Endodermal cell (in vitro differentiated cells): ENCODE measurements around the gene DNAH11. TPM values are rescaled to one million over a fixed set of nuclear protein-coding genes. Genes with fewer than 3 reads are reported as not detected.

Experiments used
- DNase-seq: peaks from one replicate; pipeline ENCODE4 v3.0.0-alpha.2; 2017
- H3K27ac ChIP-seq: 2 replicates; pipeline ENCODE4 v1.5.1; 2013; ENCODE audit warnings: mild to moderate bottlenecking, low read depth, low read length, moderate library complexity
- H3K27me3 ChIP-seq: 2 replicates; pipeline ENCODE4 v1.6.1; 2013; ENCODE audit warnings: mild to moderate bottlenecking, low read length, moderate library complexity; ENCODE audit not compliant: insufficient read depth, control insufficient read depth, poor library complexity, severe bottlenecking
- H3K36me3 ChIP-seq: 2 replicates; pipeline ENCODE4 v1.7.0; 2013; ENCODE audit warnings: mild to moderate bottlenecking, low read length, moderate library complexity; ENCODE audit not compliant: control insufficient read depth, insufficient read depth
- H3K4me1 ChIP-seq: one replicate; pipeline ENCODE4 v1.7.0; 2013; ENCODE audit warnings: low read length; ENCODE audit not compliant: control insufficient read depth, insufficient read depth
- H3K4me3 ChIP-seq: 2 replicates; pipeline ENCODE4 v1.5.1; 2013; ENCODE audit warnings: mild to moderate bottlenecking, low read length, moderate library complexity
- H3K9ac ChIP-seq: 2 replicates; pipeline ENCODE4 v1.6.1; 2013; ENCODE audit warnings: mild to moderate bottlenecking, low read length, moderate library complexity; ENCODE audit not compliant: poor library complexity, severe bottlenecking; ENCODE audit errors: extremely low read depth
- H3K9me3 ChIP-seq: 2 replicates; pipeline ENCODE4 v1.6.1; 2013; ENCODE audit warnings: mild to moderate bottlenecking, low read length, moderate library complexity; ENCODE audit not compliant: control insufficient read depth
- H3K27ac Mint-ChIP-seq: 2 replicates; pipeline ENCODE4 v1.8.0; 2020; ENCODE audit warnings: mixed read lengths
- H3K27me3 Mint-ChIP-seq: 2 replicates; pipeline ENCODE4 v1.8.0; 2021; ENCODE audit warnings: mild to moderate bottlenecking, mixed read lengths; ENCODE audit not compliant: insufficient read depth
- H3K36me3 Mint-ChIP-seq: 2 replicates; pipeline ENCODE4 v1.8.0; 2020; ENCODE audit warnings: low read depth, mixed read lengths
- H3K4me1 Mint-ChIP-seq: 2 replicates; pipeline ENCODE4 v1.8.0; 2020; ENCODE audit warnings: mixed read lengths
- H3K4me3 Mint-ChIP-seq: 2 replicates; pipeline ENCODE4 v1.8.0; 2020; ENCODE audit warnings: mild to moderate bottlenecking, moderate library complexity, mixed read lengths
- H3K9me3 Mint-ChIP-seq: 2 replicates; pipeline ENCODE4 v1.8.0; 2020; ENCODE audit warnings: mild to moderate bottlenecking, mixed read lengths
- WGBS, 2 experiments: methylation state at CpG; one replicate each; pipeline versions ENCODE4 v1.1.5 to v1.1.7; 2013; ENCODE audit warnings: missing lambda C conversion rate in 2 of 2, mixed read lengths in 1 of 2; ENCODE audit not compliant: insufficient coverage in 1 of 2, insufficient read length in 1 of 2; 5-methylcytosine and 5-hydroxymethylcytosine counted together
- total RNA-seq, 2 donors: library from RNA; stranded (reverse); fragmentation: NEBNext Ultra II Directional in 1 of 2; extraction: Animal tissue kit (Norgen Biotek cat#: 25700) in 1 of 2; gene quantifications; 2 replicates in 1 of 2; 3 replicates in 1 of 2; pipeline ENCODE4 v1.2.1, GENCODE V29; 2021
- TF ChIP-seq, protein P1 (sequence below): fragments of 200-600 bp; sonication (generic); conservative IDR thresholded peaks from 2 replicates; pipeline ENCODE4 v1.5.0; 2021; ENCODE audit warnings: antibody characterized with exemption, mild to moderate bottlenecking

DNAH11 gene
- total RNA-seq, 2 donors from 2014 or later, result 0.80 to 0.99 TPM

DNA sequence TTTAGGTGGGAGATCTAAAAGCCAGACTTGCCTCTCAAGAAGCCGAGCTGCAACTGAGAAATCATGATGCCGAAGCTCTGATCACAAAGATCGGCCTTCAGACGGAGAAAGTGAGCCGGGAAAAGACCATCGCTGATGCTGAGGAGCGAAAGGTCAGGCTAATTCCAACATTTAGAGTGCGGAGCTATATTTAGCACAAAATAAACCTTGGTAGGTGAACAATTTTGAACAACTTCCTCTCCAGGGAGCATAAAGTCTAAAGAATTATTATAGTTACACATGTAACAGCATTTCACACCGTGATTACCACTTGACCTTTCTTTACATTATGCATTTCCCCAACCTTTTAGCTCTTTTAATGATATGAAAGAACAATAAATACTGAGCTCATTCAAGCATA, 236.1 kb downstream of the DNAH11 start:
- no peak for DNase-seq
- Histone ChIP-seq H3K4me1 (peaks cover 6% of the 10 kb centered on the region), H3K9me3 (no peaks in the 10 kb centered on the region), H3K9ac (no peak overlapping the region), H3K4me3 (no peak overlapping the region), H3K27me3 (peaks cover 90% of the 10 kb centered on the region), H3K27ac (no peak overlapping the region), H3K36me3 (no peaks in the 10 kb centered on the region)
- TF ChIP-seq, protein P1, sequence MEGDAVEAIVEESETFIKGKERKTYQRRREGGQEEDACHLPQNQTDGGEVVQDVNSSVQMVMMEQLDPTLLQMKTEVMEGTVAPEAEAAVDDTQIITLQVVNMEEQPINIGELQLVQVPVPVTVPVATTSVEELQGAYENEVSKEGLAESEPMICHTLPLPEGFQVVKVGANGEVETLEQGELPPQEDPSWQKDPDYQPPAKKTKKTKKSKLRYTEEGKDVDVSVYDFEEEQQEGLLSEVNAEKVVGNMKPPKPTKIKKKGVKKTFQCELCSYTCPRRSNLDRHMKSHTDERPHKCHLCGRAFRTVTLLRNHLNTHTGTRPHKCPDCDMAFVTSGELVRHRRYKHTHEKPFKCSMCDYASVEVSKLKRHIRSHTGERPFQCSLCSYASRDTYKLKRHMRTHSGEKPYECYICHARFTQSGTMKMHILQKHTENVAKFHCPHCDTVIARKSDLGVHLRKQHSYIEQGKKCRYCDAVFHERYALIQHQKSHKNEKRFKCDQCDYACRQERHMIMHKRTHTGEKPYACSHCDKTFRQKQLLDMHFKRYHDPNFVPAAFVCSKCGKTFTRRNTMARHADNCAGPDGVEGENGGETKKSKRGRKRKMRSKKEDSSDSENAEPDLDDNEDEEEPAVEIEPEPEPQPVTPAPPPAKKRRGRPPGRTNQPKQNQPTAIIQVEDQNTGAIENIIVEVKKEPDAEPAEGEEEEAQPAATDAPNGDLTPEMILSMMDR, result no peak
- H3K9me3 Mint-ChIP-seq, result no peaks in the 10 kb centered on the region
- H3K27me3 Mint-ChIP-seq, result peaks cover 80% of the 10 kb centered on the region
- 93 to 100% methylated on average over 3 to 9 of the region's 9 CpGs for WGBS, 2 experiments
- H3K4me3 Mint-ChIP-seq, result no peak overlapping the region
- H3K4me1 Mint-ChIP-seq, result peaks cover 8% of the 10 kb centered on the region
- H3K27ac Mint-ChIP-seq, result no peak overlapping the region
- H3K36me3 Mint-ChIP-seq, result no peaks in the 10 kb centered on the region

DNA sequence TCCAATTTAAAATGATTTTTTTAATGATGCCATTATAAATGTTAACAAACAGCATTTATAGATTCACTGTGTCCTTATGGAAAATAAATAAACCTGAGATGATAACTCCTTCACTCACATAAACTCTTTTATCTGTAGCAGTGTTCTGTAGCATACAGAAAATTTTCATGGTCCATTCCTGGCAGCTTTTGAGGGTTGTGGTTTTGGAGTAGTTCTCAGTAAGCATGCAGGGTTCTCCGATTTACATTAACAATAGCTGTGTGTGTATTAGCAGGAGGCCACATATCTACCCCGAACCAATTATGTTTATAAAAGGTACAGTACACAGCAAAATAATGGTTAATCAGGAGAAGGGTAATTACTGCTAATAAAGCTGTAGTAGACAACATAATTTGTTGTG, 240.2 kb downstream of the DNAH11 start:
- 95% methylated on average over 2 of the region's 2 CpGs; no CpG with 5 or more reads in 1 of the 2 experiments for WGBS, 2 experiments
- TF ChIP-seq, protein P1, result no peak

DNA sequence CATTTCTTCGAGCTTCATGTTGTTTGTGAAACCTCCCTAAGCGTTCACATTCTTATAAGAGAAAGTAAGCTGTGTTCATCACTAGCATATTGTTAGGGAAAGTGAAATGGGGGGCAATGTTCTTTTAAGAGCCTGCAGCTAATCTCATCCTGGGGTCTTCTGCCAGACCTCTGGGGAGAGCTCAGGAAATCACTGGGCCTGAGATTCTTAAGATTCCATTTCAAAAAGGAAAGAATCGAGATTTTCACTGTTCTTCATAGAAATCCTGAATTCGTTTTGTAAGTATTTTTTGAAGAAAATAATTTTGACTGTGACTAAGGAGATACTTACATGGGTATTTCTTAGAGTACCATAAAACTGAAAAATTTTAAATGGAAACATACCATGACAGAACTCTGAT, 242.2 kb downstream of the DNAH11 start:
- no peaks in the 10 kb centered on the region for H3K4me1 Mint-ChIP-seq
- Histone ChIP-seq H3K36me3 (no peaks in the 10 kb centered on the region), H3K4me3 (no peak overlapping the region), H3K27me3 (peaks cover 61% of the 10 kb centered on the region), H3K9ac (no peak overlapping the region), H3K27ac (no peak overlapping the region), H3K9me3 (no peaks in the 10 kb centered on the region), H3K4me1 (no peaks in the 10 kb centered on the region)
- no peaks in the 10 kb centered on the region for H3K36me3 Mint-ChIP-seq
- H3K27me3 Mint-ChIP-seq, result peaks cover 35% of the 10 kb centered on the region
- no peak for DNase-seq
- H3K27ac Mint-ChIP-seq, result no peak overlapping the region
- TF ChIP-seq, protein P1, result no peak
- H3K4me3 Mint-ChIP-seq, result no peak overlapping the region
- 83 to 85% methylated on average over 3 to 4 of the region's 4 CpGs for WGBS, 2 experiments
- no peaks in the 10 kb centered on the region for H3K9me3 Mint-ChIP-seq

More for the DNA sequence above, 240.2 kb downstream of the DNAH11 start:
- no peaks in the 10 kb centered on the region for H3K4me1 ChIP-seq
- Mint-ChIP-seq H3K36me3 (no peaks in the 10 kb centered on the region), H3K27ac (no peak overlapping the region), H3K4me1 (no peaks in the 10 kb centered on the region), H3K4me3 (no peak overlapping the region), H3K9me3 (no peaks in the 10 kb centered on the region), H3K27me3 (peaks cover 48% of the 10 kb centered on the region)
- no peak overlapping the region for H3K9ac ChIP-seq
- H3K9me3 ChIP-seq, result no peaks in the 10 kb centered on the region
- peaks cover 75% of the 10 kb centered on the region for H3K27me3 ChIP-seq
- no peak for DNase-seq
- no peak overlapping the region for H3K27ac ChIP-seq
- no peak overlapping the region for H3K4me3 ChIP-seq
- H3K36me3 ChIP-seq, result no peaks in the 10 kb centered on the region
